ENCODE measurements around the gene ESRRB.

DNA sequence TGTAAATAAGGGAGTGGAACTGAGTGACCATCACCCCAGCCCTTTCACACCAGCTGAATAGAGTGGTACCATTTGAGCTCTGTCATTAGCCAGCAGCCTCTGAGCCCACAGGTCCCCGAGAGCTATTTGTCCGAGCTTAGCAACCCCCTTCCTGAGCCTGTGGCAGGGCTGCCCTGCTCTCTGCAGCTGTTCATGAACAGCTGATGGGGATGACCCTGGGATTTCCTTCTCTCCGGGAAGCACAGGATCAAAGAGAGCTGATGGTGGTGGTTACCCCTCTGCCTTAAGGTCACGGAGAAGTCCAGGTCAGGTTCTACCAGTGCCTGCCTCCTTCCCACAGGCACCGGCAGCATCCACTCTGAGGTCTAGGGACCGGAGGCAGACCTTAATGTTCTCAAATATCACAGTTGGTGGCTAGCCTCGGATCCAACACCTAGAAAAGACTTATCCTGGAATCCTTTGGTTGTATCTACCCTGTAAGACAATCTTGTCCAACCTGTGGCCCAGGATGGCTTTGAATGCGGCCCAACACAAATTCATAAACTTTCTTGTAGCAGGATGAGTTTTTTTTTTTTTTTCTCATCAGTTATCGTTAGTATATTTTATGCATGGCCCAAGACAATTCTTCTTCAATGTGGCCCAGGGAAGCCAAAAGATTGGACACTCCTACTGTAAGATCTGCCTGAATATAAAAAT lies 81.1 kb downstream of the ESRRB start:
- TF ChIP-seq, protein P1, sequence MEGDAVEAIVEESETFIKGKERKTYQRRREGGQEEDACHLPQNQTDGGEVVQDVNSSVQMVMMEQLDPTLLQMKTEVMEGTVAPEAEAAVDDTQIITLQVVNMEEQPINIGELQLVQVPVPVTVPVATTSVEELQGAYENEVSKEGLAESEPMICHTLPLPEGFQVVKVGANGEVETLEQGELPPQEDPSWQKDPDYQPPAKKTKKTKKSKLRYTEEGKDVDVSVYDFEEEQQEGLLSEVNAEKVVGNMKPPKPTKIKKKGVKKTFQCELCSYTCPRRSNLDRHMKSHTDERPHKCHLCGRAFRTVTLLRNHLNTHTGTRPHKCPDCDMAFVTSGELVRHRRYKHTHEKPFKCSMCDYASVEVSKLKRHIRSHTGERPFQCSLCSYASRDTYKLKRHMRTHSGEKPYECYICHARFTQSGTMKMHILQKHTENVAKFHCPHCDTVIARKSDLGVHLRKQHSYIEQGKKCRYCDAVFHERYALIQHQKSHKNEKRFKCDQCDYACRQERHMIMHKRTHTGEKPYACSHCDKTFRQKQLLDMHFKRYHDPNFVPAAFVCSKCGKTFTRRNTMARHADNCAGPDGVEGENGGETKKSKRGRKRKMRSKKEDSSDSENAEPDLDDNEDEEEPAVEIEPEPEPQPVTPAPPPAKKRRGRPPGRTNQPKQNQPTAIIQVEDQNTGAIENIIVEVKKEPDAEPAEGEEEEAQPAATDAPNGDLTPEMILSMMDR (IDR thresholded peaks at IDR 0.05; ENCODE audit: low read length), result no peak
- TF ChIP-seq EZH2 (IDR thresholded peaks at IDR 0.05; ENCODE audit: borderline replicate concordance, low read length), result no peak

Measured in OCI-LY1 (cell line).